HG02870 (cell line): Measurements from ENCODE around the gene SPDYC.

Source experiments
- ATAC-seq: cut with Tn5 transposase; IDR thresholded peaks from one replicate; pipeline ENCODE4 v1.9.1; 2021; ENCODE audit warnings: mild to moderate bottlenecking, moderate library complexity; ENCODE audit not compliant: unreplicated experiment

SPDYC gene, protein sequence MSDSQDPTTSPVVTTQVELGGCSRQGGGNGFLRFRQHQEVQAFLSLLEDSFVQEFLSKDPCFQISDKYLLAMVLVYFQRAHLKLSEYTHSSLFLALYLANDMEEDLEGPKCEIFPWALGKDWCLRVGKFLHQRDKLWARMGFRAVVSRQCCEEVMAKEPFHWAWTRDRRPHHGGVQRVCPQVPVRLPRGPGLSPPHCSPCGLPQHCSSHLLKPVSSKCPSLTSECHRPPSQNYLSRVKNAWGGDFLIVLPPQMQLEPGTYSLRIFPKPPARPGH

GRCh38 chr11:65170058-65170534 lies at the start of gene SPDYC:
TSS of gene SPDYC (plus strand) at chr11:65170233. CDS start at chr11:65171358, 1,125 bp downstream.
- ATAC-seq, result no peak

DNA sequence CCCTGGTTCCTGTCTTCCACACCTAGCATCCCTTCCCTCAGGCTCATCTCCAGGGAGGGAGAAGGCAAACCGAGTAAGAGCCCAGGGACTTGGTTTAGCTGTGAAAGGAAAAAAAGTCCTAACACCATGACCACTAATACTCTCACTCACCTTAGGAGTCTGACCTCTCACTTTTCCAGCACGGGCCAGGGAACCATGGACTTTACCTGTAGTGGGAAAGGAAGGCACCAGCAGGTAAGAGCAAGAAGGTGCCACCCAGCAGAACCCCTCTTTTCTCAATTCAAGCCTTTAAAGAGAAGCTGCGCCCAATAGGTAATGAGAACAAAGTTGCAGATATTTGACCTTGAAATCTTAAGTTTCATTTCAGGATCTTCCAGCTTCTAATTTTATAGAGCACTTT lies 49.2 kb upstream of the SPDYC start:
- no peak for ATAC-seq

- ATAC-seq, result no peak
These were observed 48.6 kb upstream of the SPDYC start for GRCh38 chr11:65121447-65121864.

- peak; percentile 56 for ATAC-seq
These were observed 48.0 kb upstream of the SPDYC start, which contains the start of the genes FAU and MRPL49 for GRCh38 chr11:65121865-65122696. TSS of gene FAU (minus strand) at chr11:65122134. CDS start at chr11:65121813, 321 bp downstream. TSS of gene MRPL49 (plus strand) at chr11:65122321. CDS start at chr11:65122347, 26 bp downstream.

GRCh38 chr11:65124480-65125196 lies 45.4 kb upstream of the SPDYC start:
- ATAC-seq, result no peak

DNA sequence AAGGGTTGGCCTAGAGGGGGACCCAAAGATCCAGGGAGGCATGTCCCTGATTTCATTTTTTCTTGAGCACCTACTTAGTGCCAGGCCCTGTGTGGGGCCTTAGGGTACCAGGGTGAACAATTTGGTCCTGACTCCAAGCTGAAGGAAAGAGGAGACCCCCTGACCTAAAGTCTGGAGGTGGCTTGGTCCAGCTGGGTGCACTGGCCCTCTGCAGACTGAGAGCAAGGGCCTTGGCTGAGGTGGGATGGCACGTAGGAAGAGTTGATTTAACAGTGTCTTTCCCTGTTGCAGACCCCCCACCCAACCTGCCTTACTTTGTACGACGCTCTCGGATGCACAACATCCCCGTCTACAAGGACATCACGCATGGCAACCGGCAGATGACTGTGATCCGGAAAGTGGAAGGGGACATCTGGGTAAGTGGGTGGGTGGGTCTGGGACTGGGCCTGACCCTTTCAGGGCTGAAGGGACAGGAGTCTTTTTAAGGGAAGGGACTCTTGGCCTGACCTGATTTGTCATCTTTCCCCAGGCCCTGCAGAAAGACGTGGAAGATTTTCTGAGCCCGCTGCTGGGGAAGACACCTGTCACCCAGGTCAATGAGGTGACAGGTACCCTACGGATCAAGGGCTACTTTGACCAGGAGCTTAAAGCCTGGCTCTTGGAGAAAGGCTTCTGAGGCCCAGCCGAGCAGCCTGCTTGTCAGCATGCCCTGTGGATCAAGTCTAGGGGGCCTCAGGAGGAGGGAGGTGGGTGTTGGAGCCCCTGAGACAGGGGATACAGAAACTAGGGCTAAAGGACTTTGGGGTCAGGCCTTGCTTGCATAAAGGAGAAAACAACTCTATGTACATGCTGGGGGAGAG lies 44.6 kb upstream of the SPDYC start:
- no peak for ATAC-seq

- ATAC-seq, result no peak
These were observed 43.3 kb upstream of the SPDYC start for GRCh38 chr11:65126624-65127274.

DNA sequence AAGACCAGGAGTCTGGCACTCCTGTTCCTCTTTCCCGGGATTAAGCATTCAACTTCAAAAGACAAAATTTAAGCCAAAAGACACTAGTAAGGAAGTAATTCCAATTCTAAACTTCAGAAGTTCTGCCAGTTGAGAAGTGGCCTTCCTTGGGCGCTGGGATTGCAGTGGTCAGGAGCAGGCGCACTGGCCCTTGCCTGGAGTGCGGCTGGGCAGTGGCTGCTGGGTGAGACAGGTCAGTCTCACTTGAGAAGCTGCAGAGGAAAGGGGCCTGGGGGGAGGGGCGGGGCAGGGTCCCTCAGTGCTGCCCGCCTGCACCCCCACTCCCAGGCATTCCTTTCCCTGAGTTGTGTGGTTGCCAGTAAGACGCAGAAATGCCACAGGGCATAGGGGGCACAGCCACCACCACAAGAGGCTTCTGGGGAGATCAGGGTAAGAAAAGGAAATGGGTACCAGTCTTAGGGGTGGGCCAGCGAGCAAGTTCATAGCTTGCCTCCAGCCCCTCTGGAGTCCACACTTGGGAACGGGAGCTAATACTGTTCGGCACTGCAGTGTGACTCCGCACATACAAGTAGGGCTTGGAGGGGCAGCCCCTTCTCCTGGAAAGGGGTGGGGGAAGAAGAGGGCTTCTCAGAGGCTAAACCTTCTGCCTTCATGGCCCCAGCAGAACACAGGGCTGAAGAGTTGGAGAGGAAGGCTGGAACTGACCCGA lies 42.4 kb upstream of the SPDYC start:
- no peak for ATAC-seq

DNA sequence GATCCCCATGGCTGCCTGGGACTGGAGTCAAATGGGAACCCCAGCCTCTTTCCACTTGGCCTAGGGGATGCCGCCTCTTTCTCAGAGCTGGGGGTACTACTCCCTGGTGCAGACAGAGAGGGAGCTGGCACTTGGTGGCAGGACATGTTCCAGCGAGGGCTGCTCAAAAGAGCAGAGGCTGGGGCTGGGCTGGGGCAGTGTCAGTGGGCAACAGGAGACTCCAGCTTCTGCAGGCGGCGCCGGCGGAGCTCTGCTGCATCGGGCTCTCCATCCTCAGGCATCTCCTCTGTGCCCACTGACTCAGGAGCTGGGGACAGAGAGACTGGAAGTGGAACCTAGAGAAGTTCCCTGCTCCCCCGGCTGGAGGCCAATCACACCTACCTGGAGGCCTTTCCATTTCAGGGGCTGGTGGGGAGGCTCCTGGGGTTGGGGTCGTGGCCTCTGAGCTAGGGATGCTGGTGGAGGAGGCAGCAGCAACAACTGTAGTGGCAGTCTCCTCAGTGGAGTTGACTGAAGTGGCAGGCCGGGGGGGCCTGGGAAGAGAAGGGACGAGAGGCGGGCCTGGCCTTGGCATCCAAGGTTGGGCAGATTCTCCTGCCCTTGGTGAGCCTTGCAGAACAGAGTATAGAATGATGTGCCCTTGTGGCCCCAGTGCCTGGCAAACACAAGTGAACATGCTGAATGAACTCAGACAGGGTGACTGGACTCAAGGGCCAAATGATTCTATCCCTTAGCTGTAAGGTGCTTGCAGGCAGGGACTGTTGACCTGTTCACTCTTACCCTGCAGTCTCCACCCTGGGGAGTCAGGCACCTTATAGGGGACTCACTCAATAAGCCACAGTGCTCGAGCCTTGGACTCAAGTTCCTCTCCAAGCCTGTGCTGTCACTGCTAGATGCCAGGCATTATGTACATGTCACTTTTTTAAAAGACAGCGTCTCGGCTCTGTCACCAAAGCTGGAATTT lies 41.6 kb upstream of the SPDYC start:
- ATAC-seq, result no peak

DNA sequence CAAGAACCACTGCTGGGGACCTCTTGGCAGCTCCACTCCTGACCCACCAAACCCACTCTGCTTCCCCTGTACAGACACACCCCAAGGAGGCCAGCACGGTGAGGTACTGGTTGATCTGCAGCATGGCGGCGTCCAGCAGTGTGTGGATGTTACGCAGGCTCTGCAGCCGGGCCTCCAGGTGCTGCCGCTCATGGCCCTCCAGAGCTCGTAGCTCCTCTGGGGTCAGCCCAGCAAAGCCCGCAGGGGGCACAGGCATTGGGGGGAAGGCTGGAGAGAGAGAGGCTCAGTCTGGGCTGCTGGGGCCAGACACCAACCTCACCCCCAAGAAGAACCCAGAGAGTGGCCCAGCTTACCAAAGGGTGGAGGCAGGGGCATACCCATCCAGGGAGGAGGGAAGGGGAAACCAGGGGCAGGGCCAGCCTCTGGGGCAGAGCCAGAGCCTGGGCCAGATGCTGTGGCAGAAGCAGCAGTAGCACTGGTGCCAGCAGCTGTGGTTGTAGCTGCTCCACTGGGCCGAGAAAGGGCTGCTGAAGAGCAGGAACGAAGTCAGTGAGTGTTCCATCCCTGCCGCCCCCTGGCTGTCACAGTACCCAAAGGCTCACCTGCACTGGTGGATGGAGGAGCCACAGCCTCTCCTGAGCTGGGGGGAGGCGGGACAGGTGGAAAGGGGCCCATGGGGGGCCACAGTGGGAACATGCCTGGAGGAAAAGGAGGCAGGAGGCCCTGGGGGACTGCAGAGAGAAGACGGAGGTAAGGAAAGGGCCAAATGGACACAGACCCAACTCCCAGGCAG lies 40.2 kb upstream of the SPDYC start:
- no peak for ATAC-seq

GRCh38 chr11:65130631-65131416 lies 39.2 kb upstream of the SPDYC start:
- ATAC-seq, result no peak

GRCh38 chr11:65131417-65131776 lies 38.6 kb upstream of the SPDYC start:
- no peak for ATAC-seq

GRCh38 chr11:65131895-65132237 lies 38.2 kb upstream of the SPDYC start:
- no peak for ATAC-seq

DNA sequence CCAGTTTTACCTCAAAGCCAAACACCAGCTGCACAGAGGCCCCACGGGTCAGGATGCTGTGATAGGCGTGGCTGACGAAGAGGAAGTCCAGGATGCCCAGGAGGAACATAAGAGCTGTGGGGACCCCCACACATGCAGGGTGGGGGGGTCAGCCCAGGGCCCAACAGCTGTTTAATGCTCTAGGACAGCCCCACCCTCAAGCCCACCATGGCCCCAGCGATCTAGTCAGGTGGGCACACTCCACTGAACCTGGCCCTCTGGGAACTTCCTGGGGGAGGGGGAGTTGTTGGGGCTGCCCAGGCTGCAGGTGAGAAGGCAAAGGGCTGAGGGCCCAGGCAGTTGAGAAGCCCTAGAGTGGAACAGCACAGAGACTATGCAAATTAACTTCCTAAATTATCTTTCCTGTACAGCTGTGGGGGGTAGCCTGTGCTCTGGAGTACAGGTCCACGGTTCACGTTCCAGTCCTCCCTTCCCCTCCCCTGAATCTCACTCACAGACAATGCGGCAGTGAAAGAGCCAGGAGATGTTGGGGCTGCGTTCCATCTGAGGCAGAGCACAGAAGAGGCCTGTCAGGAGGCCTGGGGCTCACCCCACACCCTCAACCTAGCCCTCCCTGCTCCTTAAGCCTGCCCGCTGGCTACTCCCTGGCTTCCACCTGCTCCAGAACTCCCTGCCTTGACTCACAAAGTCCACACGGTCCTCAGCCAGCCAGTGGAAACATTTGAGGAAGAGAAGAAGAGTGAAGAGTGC lies 37.6 kb upstream of the SPDYC start:
- ATAC-seq, result no peak

DNA sequence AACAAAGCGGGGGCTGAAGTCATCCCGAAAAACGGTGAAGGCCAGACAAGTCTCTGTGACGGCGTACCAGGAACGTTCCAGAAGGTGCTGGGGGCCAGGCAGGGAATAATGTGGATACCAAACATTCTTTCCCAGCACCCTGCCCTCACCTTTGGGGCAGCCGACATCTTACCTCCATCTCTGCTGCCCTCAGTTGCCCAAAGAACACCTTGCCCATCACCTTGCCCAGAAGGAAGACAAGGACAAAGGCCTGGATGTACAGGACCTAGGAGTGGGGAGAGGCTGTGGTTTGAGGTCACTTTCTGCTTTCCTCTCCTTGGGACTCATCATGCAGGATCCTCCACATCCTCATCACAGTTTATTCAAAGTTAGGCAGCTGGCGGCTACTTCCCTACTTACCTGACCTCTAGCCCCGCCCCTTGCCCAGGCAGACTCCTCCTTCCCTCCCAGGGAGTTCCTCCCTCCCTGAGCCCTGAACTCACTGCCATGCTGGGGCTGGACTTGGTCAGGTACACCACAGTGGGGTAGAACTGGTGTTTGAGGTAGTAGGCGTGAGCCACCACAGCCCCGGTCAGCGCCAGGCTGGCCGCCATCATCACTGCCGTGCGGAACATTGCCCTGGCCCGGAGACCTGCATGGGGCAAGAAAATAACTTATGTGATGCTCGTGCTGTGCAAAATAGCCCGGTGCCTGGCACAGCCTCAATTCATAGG lies 36.9 kb upstream of the SPDYC start:
- no peak for ATAC-seq
